GM12874 (cell line): ENCODE data around the gene MMP11.

Experiments
- TF ChIP-seq, protein P1 (sequence below): IDR thresholded peaks from 2 replicates; pipeline ENCODE4 v1.5.1; 2011; ENCODE audit warnings: low read depth, mild to moderate bottlenecking, control low read depth, low read length, moderate library complexity; ENCODE audit not compliant: insufficient read depth

Gene MMP11

GRCh38 chr22:23754220-23754919 lies 18.3 kb upstream of the MMP11 start, which contains the start of gene VPREB3:
TSS of gene VPREB3 (minus strand) at chr22:23754425. CDS start at chr22:23754363, 62 bp downstream.
- TF ChIP-seq, protein P1, sequence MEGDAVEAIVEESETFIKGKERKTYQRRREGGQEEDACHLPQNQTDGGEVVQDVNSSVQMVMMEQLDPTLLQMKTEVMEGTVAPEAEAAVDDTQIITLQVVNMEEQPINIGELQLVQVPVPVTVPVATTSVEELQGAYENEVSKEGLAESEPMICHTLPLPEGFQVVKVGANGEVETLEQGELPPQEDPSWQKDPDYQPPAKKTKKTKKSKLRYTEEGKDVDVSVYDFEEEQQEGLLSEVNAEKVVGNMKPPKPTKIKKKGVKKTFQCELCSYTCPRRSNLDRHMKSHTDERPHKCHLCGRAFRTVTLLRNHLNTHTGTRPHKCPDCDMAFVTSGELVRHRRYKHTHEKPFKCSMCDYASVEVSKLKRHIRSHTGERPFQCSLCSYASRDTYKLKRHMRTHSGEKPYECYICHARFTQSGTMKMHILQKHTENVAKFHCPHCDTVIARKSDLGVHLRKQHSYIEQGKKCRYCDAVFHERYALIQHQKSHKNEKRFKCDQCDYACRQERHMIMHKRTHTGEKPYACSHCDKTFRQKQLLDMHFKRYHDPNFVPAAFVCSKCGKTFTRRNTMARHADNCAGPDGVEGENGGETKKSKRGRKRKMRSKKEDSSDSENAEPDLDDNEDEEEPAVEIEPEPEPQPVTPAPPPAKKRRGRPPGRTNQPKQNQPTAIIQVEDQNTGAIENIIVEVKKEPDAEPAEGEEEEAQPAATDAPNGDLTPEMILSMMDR, result no peak

GRCh38 chr22:23754980-23755636 lies 17.5 kb upstream of the MMP11 start:
- TF ChIP-seq, protein P1, result no peak

- TF ChIP-seq, protein P1, result no peak
These were observed 16.9 kb upstream of the MMP11 start for GRCh38 chr22:23755711-23756110.

DNA sequence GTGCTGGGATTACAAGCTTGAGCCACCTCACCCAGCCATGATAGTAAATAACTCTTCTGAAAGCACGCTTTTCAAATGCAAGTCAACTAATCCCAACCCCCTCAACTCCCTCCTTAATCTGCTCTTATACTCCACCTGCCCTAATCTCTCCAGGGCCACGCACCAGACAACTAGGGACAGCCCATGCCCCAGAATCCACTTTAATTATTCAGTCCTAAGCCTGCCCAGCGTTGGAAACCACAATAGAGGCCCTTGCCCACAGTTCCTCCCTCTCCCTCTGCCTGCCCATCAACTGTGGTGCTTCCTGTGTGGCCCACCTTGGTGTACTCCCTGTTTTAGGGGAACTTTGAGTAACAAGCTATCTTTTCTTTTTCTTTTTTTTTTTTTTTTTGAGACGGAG lies 15.8 kb upstream of the MMP11 start:
- TF ChIP-seq, protein P1, result no peak

DNA sequence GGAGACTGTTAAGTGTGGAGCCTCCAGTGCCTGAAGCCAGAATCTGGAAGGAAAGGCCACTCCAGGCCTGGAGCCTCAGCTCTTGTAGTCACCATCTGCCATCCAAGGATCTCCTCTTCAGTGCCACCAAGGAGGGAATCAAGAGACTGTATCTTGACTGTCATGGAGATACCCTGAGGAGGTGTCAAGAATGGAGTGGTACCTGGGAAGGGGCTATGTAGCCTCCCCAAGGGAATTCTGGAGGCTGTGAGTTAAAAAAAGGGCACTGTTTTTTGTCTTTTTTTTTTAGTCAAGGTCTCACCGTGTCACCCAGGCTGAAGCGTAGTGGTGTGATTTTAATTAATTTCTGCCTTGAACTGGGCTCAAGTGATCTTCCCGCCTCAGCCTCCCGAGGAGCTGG lies 13.1 kb upstream of the MMP11 start:
- TF ChIP-seq, protein P1, result no peak

- TF ChIP-seq, protein P1, result no peak
These were observed 12.6 kb upstream of the MMP11 start for GRCh38 chr22:23760056-23760455.

- TF ChIP-seq, protein P1, result no peak
These were observed 9.6 kb upstream of the MMP11 start, which contains the start of gene C22orf15 for GRCh38 chr22:23762842-23763578. TSS of gene C22orf15 (plus strand) at chr22:23762990. CDS start at chr22:23763307, 317 bp downstream.
